ENCODE data around the gene MGAT4C. TPM values are rescaled to one million over a fixed set of nuclear protein-coding genes. Genes with fewer than 3 reads are reported as not detected.
A peak's percentile ranks its signal among the peaks of the same experiment; 100 is the strongest.

Gene MGAT4C
- total RNA-seq, 1 donor from 2014 or later: 0.46 TPM

DNA sequence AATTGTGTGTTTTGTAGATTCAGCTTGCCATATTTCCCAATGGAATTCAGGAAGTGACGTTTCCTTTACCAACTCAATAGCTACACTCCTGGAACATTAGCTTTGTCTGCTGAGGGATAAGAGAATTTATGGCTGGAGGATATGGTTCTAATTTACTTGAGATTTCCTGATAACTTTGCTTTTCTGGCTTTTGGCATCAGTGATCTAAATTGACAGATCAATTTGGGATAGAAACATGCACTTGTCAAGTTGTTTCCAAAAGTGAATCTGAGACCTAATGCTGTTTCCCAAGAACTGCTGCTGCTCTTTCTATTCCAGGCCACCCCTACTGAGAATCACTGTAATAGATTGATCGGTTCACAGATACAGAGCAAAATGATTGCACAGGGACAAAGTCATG is 43.2 kb downstream of the MGAT4C start:
- H3K9me3 Mint-ChIP-seq (ENCODE audit: unreplicated experiment): peaks cover 5% of the 10 kb centered on the region
- H3K27ac Mint-ChIP-seq (ENCODE audit: unreplicated experiment): no peak overlapping the region
- TF ChIP-seq CTCF (IDR thresholded peaks at IDR 0.05): no peak
- H3K36me3 Mint-ChIP-seq (ENCODE audit: unreplicated experiment): no peaks in the 10 kb centered on the region
- H3K4me1 Mint-ChIP-seq (ENCODE audit: unreplicated experiment): no peaks in the 10 kb centered on the region
- DNase-seq (ENCODE audit: extremely low spot score, unreplicated experiment): no peak
- H3K4me3 Mint-ChIP-seq (ENCODE audit: unreplicated experiment): no peak overlapping the region
- no peaks in the 10 kb centered on the region for H3K27me3 Mint-ChIP-seq (ENCODE audit: unreplicated experiment)

DNA sequence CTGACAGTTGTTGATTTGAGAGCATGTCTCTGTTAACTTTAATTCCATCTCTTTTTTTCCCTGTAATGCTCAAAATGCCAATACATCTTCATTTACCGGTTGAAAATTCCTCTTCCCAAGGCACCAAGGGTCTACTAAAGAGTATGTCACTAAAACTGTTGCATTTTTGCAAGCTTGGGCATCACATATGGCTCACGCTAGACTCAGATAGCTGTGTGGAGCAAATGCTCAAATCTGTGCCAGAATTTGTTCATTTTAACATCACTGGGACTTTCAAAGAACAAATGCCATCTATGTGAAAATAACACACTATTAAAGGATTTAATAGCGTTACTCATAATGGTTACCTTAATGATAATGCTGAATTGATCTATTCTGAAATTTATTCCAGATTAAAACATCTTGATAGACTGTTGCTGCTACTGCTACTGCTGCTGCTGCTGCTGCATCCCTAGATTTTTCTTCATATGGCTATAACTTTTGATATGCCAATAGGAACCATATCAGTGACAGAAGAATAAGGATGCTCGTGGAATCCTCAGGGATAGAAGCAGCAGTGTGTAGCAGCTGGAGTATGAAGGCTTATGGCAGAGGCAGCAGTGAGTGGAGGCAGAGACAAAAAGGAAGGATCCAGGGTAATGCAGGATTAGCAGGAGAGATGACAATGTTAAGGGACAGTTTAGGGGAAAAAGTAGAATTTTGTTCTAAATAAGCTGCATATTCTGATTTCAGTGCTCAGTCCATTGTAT is 57.3 kb downstream of the MGAT4C start:
- TF ChIP-seq CTCF (IDR thresholded peaks at IDR 0.05): no peak
- no peak overlapping the region for H3K27ac Mint-ChIP-seq (ENCODE audit: unreplicated experiment)
- no peak overlapping the region for H3K4me3 Mint-ChIP-seq (ENCODE audit: unreplicated experiment)
- no peaks in the 10 kb centered on the region for H3K9me3 Mint-ChIP-seq (ENCODE audit: unreplicated experiment)
- DNase-seq (ENCODE audit: extremely low spot score, unreplicated experiment): no peak
- H3K27me3 Mint-ChIP-seq (ENCODE audit: unreplicated experiment): no peaks in the 10 kb centered on the region
- H3K36me3 Mint-ChIP-seq (ENCODE audit: unreplicated experiment): no peaks in the 10 kb centered on the region
- peaks cover 9% of the 10 kb centered on the region for H3K4me1 Mint-ChIP-seq (ENCODE audit: unreplicated experiment)

GRCh38 chr12:86196465-86196864 is 59.7 kb downstream of the MGAT4C start:
- Mint-ChIP-seq H3K36me3 (ENCODE audit: unreplicated experiment) (no peaks in the 10 kb centered on the region), H3K4me3 (ENCODE audit: unreplicated experiment) (no peak overlapping the region), H3K4me1 (ENCODE audit: unreplicated experiment) (peaks cover 10% of the 10 kb centered on the region), H3K9me3 (ENCODE audit: unreplicated experiment) (no peaks in the 10 kb centered on the region), H3K27ac (ENCODE audit: unreplicated experiment) (no peak overlapping the region), H3K27me3 (ENCODE audit: unreplicated experiment) (no peaks in the 10 kb centered on the region)
- DNase-seq (ENCODE audit: extremely low spot score, unreplicated experiment): no peak
- TF ChIP-seq CTCF (IDR thresholded peaks at IDR 0.05): no peak

GRCh38 chr12:86194721-86195120 is 61.5 kb downstream of the MGAT4C start:
- Mint-ChIP-seq H3K27ac (ENCODE audit: unreplicated experiment) (no peak overlapping the region), H3K27me3 (ENCODE audit: unreplicated experiment) (no peaks in the 10 kb centered on the region), H3K36me3 (ENCODE audit: unreplicated experiment) (no peaks in the 10 kb centered on the region), H3K4me1 (ENCODE audit: unreplicated experiment) (peaks cover 7% of the 10 kb centered on the region), H3K9me3 (ENCODE audit: unreplicated experiment) (no peaks in the 10 kb centered on the region), H3K4me3 (ENCODE audit: unreplicated experiment) (no peak overlapping the region)
- no peak for TF ChIP-seq CTCF (IDR thresholded peaks at IDR 0.05)
- DNase-seq (ENCODE audit: extremely low spot score, unreplicated experiment): no peak

DNA sequence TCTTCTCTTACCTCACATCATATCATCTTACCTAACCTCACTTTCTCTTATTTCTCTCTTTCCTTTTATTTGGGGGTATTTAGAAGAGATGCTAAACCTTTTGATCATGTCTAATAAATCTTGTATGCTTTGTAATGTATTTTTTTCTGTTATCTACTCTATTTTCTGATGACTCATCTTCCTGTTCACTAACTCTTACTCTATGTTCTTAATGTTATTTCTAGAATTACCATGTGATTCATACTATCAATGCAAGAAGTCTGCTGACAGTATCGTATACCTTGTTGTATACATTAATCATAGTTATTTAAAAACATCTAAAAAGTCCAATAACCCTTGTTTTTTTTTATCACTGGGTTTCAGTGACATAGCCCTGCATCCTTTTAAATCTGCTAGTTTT is 62.3 kb downstream of the MGAT4C start:
- peaks cover 7% of the 10 kb centered on the region for H3K4me1 Mint-ChIP-seq (ENCODE audit: unreplicated experiment)
- H3K27ac Mint-ChIP-seq (ENCODE audit: unreplicated experiment): peak overlapping the region; percentile 0
- H3K9me3 Mint-ChIP-seq (ENCODE audit: unreplicated experiment): no peaks in the 10 kb centered on the region
- H3K36me3 Mint-ChIP-seq (ENCODE audit: unreplicated experiment): no peaks in the 10 kb centered on the region
- no peak overlapping the region for H3K4me3 Mint-ChIP-seq (ENCODE audit: unreplicated experiment)
- DNase-seq (ENCODE audit: extremely low spot score, unreplicated experiment): no peak
- H3K27me3 Mint-ChIP-seq (ENCODE audit: unreplicated experiment): no peaks in the 10 kb centered on the region
- TF ChIP-seq CTCF (IDR thresholded peaks at IDR 0.05): no peak
